Peyer's patch (tissue), 4 donors: ENCODE data around the gene ARHGAP24.

Source experiments
- CTCF ChIP-seq, 6 experiments: fragments of 450-650 bp in 4 of 6; fragments of 200-600 bp in 2 of 6; sonication (generic) in 1 of 6; IDR thresholded peaks; one replicate each; pipeline ENCODE4 v1.5.1; 2017 to 2019; ENCODE audit warnings: antibody characterized with exemption in 6 of 6, mild to moderate bottlenecking in 3 of 6, moderate library complexity in 1 of 6
- POLR2A ChIP-seq, 2 donors: fragments of 450-650 bp; IDR thresholded peaks; one replicate each; pipeline ENCODE4 v1.5.1; 2017; ENCODE audit warnings: antibody characterized with exemption in 2 of 2, mild to moderate bottlenecking in 2 of 2, moderate library complexity in 2 of 2

GRCh38 chr4:85905761-85906160 lies 430.8 kb downstream of the ARHGAP24 start:
- no peak for TF ChIP-seq CTCF (IDR thresholded peaks at IDR 0.05)
- no peak for TF ChIP-seq POLR2A (IDR thresholded peaks at IDR 0.05)
